HepG2 (cell line): ENCODE results near the gene CKLF. TPM values are rescaled to one million over a fixed set of nuclear protein-coding genes. Genes with fewer than 3 reads are reported as not detected.

Experiments
- ATAC-seq: fragments of 200-7000 bp; cut with Tn5 transposase; 3 replicates; pipeline ENCODE4 v1.9.1; 2020; ENCODE audit warnings: mild to moderate bottlenecking, moderate library complexity
- BruUV-seq: library from RNA; stranded (reverse); fragments of 400-500 nt; replicated peaks from 2 replicates; lab custom pipeline; 2021; lab: Mats Ljungman, UMichigan
- CTCF ChIA-PET: fragments of 300-600 bp; formaldehyde crosslinking; extraction: SDS; loops from one replicate; lab custom pipeline; 2021; ENCODE audit warnings: low total read pairs, inconsistent platforms, low intra/inter-chr PET ratio; lab: Yijun Ruan, JAX
- POLR2A ChIA-PET: fragments of 350-600 bp; sonication (Branson Sonifier 250); formaldehyde crosslinking; loops from one replicate; lab custom pipeline; 2020; ENCODE audit warnings: antibody characterized with exemption, inconsistent platforms; lab: Yijun Ruan, JAX
- DNase-seq: peaks from one replicate; pipeline ENCODE4 v3.0.0-alpha.2; 2015; ENCODE audit warnings: low spot score
- FAIRE-seq: peaks from 3 replicates; lab custom pipeline; 2011; peaks lifted over from hg19 to GRCh38; lab: Jason Lieb, UNC
- H2AFZ ChIP-seq: one replicate; pipeline ENCODE4 v1.6.1; 2011; ENCODE audit warnings: low read length, inconsistent platforms
- H3K27ac ChIP-seq: fragments of 300-600 bp; 3 replicates; pipeline ENCODE4 v1.8.0; 2011; ENCODE audit warnings: mixed run types, mild to moderate bottlenecking, mixed read lengths, low read length, inconsistent platforms; ENCODE audit not compliant: insufficient read depth; ENCODE audit errors: extremely low read length
- H3K27me3 ChIP-seq, 2 experiments: fragments of 200-600 bp in 1 of 2; 2 replicates in 1 of 2; 3 replicates in 1 of 2; pipeline versions ENCODE4 v1.6.0 to v1.8.0; 2011; ENCODE audit warnings: low read length in 2 of 2, mild to moderate bottlenecking in 2 of 2, moderate library complexity in 2 of 2, inconsistent platforms in 1 of 2; ENCODE audit not compliant: insufficient read depth in 2 of 2, control insufficient read depth in 1 of 2
- H3K36me3 ChIP-seq, 2 experiments: fragments of 200-600 bp in 1 of 2; replicated peaks in 1 of 2; 2 replicates in 1 of 2; 3 replicates in 1 of 2; pipeline versions ENCODE4 v1.5.1 to v1.8.0; 2011; ENCODE audit warnings: low read length in 2 of 2, inconsistent platforms in 1 of 2; ENCODE audit not compliant: insufficient read depth in 2 of 2, control insufficient read depth in 1 of 2
- H3K4me1 ChIP-seq: 2 replicates; pipeline ENCODE4 v1.5.1; 2012; ENCODE audit warnings: low read length, inconsistent platforms; ENCODE audit not compliant: insufficient read depth
- H3K4me2 ChIP-seq: 2 replicates; pipeline ENCODE4 v1.6.0; 2011; ENCODE audit warnings: low read depth, low read length, inconsistent platforms
- H3K4me3 ChIP-seq, 3 experiments: fragments of 200-600 bp in 1 of 3; sonication (generic), shearing (Covaris generic) in 1 of 3; replicated peaks in 1 of 3; 2 replicates each; pipeline ENCODE4 v1.5.1; 2011 to 2016; ENCODE audit warnings: low read length in 3 of 3, inconsistent platforms in 2 of 3, low read depth in 2 of 3, mild to moderate bottlenecking in 2 of 3, control low read depth in 1 of 3, mixed read lengths in 1 of 3; ENCODE audit not compliant: insufficient read depth in 1 of 3
- H3K79me2 ChIP-seq: one replicate; pipeline ENCODE4 v1.6.1; 2011; ENCODE audit warnings: low read length, inconsistent platforms; ENCODE audit not compliant: insufficient read depth
- H3K9ac ChIP-seq: 2 replicates; pipeline ENCODE4 v1.6.0; 2011; ENCODE audit warnings: mild to moderate bottlenecking, low read depth, low read length, inconsistent platforms; ENCODE audit not compliant: insufficient read depth
- H3K9me3 ChIP-seq: 2 replicates; pipeline ENCODE4 v1.5.1; 2012; ENCODE audit warnings: mild to moderate bottlenecking, low read length
- H4K20me1 ChIP-seq: 2 replicates; pipeline ENCODE4 v1.6.0; 2011; ENCODE audit warnings: inconsistent platforms, mild to moderate bottlenecking, low read length, moderate library complexity; ENCODE audit not compliant: insufficient read depth
- ATM ChIP-seq: fragments of 450-650 bp; IDR thresholded peaks from 2 replicates; pipeline ENCODE4 v1.7.1; 2017; ENCODE audit warnings: mild to moderate bottlenecking, borderline replicate concordance
- ESRRA ChIP-seq: sonication (generic); formaldehyde crosslinking; IDR thresholded peaks from 2 replicates; pipeline ENCODE4 v1.5.1; 2020; ENCODE audit warnings: mild to moderate bottlenecking, low read depth, missing genetic modification reagents
- IRX3 ChIP-seq: sonication (generic); formaldehyde crosslinking; IDR thresholded peaks from 2 replicates; pipeline ENCODE4 v1.8.1; 2023; ENCODE audit warnings: mild to moderate bottlenecking, low read depth, missing genetic modification reagents, borderline replicate concordance
- KLF11 ChIP-seq: IDR thresholded peaks from 2 replicates; pipeline ENCODE4 v1.6.1; 2016; ENCODE audit warnings: missing compliant biosample characterization
- MIER3 ChIP-seq: IDR thresholded peaks from 2 replicates; pipeline ENCODE4 v1.6.1; 2016; ENCODE audit warnings: missing compliant biosample characterization, borderline replicate concordance
- NFE2L2 ChIP-seq: fragments of 150-350 bp; IDR thresholded peaks from 2 replicates; pipeline ENCODE4 v1.6.1; 2014; ENCODE audit warnings: low read length
- PAF1 ChIP-seq: IDR thresholded peaks from 2 replicates; pipeline ENCODE4 v1.6.1; 2016; ENCODE audit warnings: missing genetic modification reagents, missing compliant biosample characterization
- RNF219 ChIP-seq: sonication (generic); formaldehyde crosslinking; IDR thresholded peaks from 2 replicates; pipeline ENCODE4 v1.5.0; 2020; ENCODE audit warnings: mild to moderate bottlenecking, missing genetic modification reagents
- SNAPC2 ChIP-seq: sonication (generic); formaldehyde crosslinking; IDR thresholded peaks from 2 replicates; pipeline ENCODE4 v1.8.1; 2022; ENCODE audit warnings: mild to moderate bottlenecking, missing genetic modification reagents
- TSC22D2 ChIP-seq: sonication (generic); formaldehyde crosslinking; IDR thresholded peaks from 2 replicates; pipeline ENCODE4 v1.5.1; 2020; ENCODE audit warnings: missing genetic modification reagents, mild to moderate bottlenecking, borderline replicate concordance
- ZNF362 ChIP-seq: sonication (generic); formaldehyde crosslinking; IDR thresholded peaks from 2 replicates; pipeline ENCODE4 v1.4.0; 2020; ENCODE audit warnings: missing genetic modification reagents, mild to moderate bottlenecking, borderline replicate concordance
- WGBS: methylation state at CpG from one replicate; pipeline ENCODE4 v1.1.6; 2017; ENCODE audit warnings: low lambda C conversion rate; 5-methylcytosine and 5-hydroxymethylcytosine counted together
- in situ Hi-C: cut with HindIII; loops from 2 replicates; pipeline ENCODE4 v1.10.0; 2017; ENCODE audit warnings: low pct_unique_long_range_greater_than_20kb; ENCODE audit not compliant: extremely low pct_ligation_motif_present
- intact Hi-C: fragments of 100-400 bp; cut with micrococcal nuclease; formaldehyde crosslinking; loops from one replicate; pipeline ENCODE4 v1.10.0; 2022; ENCODE audit not compliant: unreplicated experiment
- polyA plus RNA-seq, 8 experiments: library from polyadenylated mRNA; depleted of rRNA in 3 of 8; stranded (reverse) in 7 of 8; unstranded in 1 of 8; fragments of >200 nt; fragmentation: Illumina TruSeq in 4 of 8; extraction: Trizol in 4 of 8; gene quantifications; 2 replicates each; pipeline versions ENCODE4 v1.2.1 to v1.2.3, GENCODE V29; 2011 to 2016; ENCODE audit warnings: low read depth in 4 of 8, missing spikeins in 1 of 8, mixed read lengths in 1 of 8; ENCODE audit not compliant: insufficient read depth in 1 of 8
- total RNA-seq, 5 experiments: library from RNA; depleted of rRNA; stranded (reverse); fragments of >200 nt; fragmentation: Illumina TruSeq; extraction: Trizol; gene quantifications; 2 replicates each; pipeline ENCODE4 v1.2.3, GENCODE V29; 2016; ENCODE audit warnings: low read depth in 1 of 5
- TF ChIP-seq, protein P1 (sequence below): sonication (generic); formaldehyde crosslinking; IDR thresholded peaks from 2 replicates; pipeline ENCODE4 v1.4.0; 2020; ENCODE audit warnings: missing genetic modification reagents

CKLF gene
- total and polyA plus RNA-seq, 2 of the 13 experiments (the other 11 are each of a cell fraction or from before 2014, with no cell fraction given): 120 to 167 TPM

GRCh38 chr16:66520406-66521170 lies 31.8 kb upstream of the CKLF start:
- 94% methylated on average over 14 of the region's 14 CpGs for WGBS
- H3K4me3 ChIP-seq: no peak overlapping the region
- BruUV-seq: no TSS peak
- intact Hi-C loops: no loop called here
- FAIRE-seq (no peak), ATAC-seq (no peak), DNase-seq (no peak)
- no peak overlapping the region for H3K27ac ChIP-seq
- TF ChIP-seq SNAPC2 (CRISPR knock-in tag) (no peak), ESRRA (CRISPR knock-in tag) (no peak), IRX3 (CRISPR knock-in tag) (no peak), PAF1 (no peak)
- peaks cover 30% of the 10 kb centered on the region for H3K4me1 ChIP-seq
- no peaks in the 10 kb centered on the region for H3K79me2 ChIP-seq
- no peak overlapping the region for H3K4me2 ChIP-seq
- peaks cover 3 to 7% of the 10 kb centered on the region in 2 experiments; a peak in 4 of 5 replicates for H3K36me3 ChIP-seq
- no peaks in the 10 kb centered on the region for H3K27me3 ChIP-seq
- H3K9ac ChIP-seq: no peak overlapping the region
- no peaks in the 10 kb centered on the region for H4K20me1 ChIP-seq
- CTCF ChIA-PET: no interaction called here
- POLR2A ChIA-PET: interaction anchor here (0.8 kb wide), 1 partner anchor 19 kb away, joined by 4 read pairs; no protein-coding TSS in a partner anchor
- H2AFZ ChIP-seq: no peak overlapping the region
- no peaks in the 10 kb centered on the region for H3K9me3 ChIP-seq
- in situ Hi-C loops: no loop called here

GRCh38 chr16:66521252-66521713 lies 31.1 kb upstream of the CKLF start:
- POLR2A ChIA-PET: interaction anchor here (0.8 to 1.4 kb wide), 3 partner anchors 18 to 31 kb away, joined by 3 to 4 read pairs (median 4); partner anchors contain the start of gene CKLF
- DNase-seq (no peak), ATAC-seq (no peak), FAIRE-seq (no peak)
- Histone ChIP-seq H3K79me2 (no peaks in the 10 kb centered on the region), H3K9ac (no peak overlapping the region), H3K9me3 (no peaks in the 10 kb centered on the region), H3K4me3 (no peak overlapping the region), H4K20me1 (no peaks in the 10 kb centered on the region), H3K27me3 (no peaks in the 10 kb centered on the region), H2AFZ (no peak overlapping the region), H3K4me1 (peaks cover 23% of the 10 kb centered on the region), H3K36me3 (peaks cover 3 to 7% of the 10 kb centered on the region in 2 experiments; a peak in 4 of 5 replicates), H3K27ac (no peak overlapping the region), H3K4me2 (no peak overlapping the region)
- CTCF ChIA-PET: no interaction called here
- BruUV-seq: no TSS peak
- intact Hi-C loops: no loop called here
- in situ Hi-C loops: no loop called here
- WGBS: 97% methylated on average over 5 of the region's 5 CpGs
- TF ChIP-seq TSC22D2 (CRISPR knock-in tag): no peak
- TF ChIP-seq RNF219 (CRISPR knock-in tag): no peak
- TF ChIP-seq ZNF362 (CRISPR knock-in tag): no peak
- no peak for TF ChIP-seq NFE2L2
- TF ChIP-seq, protein P1, sequence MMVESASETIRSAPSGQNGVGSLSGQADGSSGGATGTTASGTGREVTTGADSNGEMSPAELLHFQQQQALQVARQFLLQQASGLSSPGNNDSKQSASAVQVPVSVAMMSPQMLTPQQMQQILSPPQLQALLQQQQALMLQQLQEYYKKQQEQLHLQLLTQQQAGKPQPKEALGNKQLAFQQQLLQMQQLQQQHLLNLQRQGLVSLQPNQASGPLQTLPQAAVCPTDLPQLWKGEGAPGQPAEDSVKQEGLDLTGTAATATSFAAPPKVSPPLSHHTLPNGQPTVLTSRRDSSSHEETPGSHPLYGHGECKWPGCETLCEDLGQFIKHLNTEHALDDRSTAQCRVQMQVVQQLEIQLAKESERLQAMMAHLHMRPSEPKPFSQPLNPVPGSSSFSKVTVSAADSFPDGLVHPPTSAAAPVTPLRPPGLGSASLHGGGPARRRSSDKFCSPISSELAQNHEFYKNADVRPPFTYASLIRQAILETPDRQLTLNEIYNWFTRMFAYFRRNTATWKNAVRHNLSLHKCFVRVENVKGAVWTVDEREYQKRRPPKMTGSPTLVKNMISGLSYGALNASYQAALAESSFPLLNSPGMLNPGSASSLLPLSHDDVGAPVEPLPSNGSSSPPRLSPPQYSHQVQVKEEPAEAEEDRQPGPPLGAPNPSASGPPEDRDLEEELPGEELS (CRISPR knock-in tag): no peak
- no peak for TF ChIP-seq ATM
- TF ChIP-seq MIER3 (CRISPR knock-in tag): no peak
- no peak for TF ChIP-seq KLF11
